Activated CD4-positive, alpha-beta T cell treated with anti-CD3 and anti-CD28 coated beads for 48 hours (primary cell): Measurements from ENCODE around the gene LIMS4.
"Not testable (repeated sequence)": the region's sequence is repeated elsewhere in the genome, so short reads cannot be mapped to it uniquely, and the experiment has no call there.

Experiments used
- DNase-seq: peaks from one replicate; pipeline ENCODE4 v3.0.0-alpha.2; 2020

Gene LIMS4

DNA sequence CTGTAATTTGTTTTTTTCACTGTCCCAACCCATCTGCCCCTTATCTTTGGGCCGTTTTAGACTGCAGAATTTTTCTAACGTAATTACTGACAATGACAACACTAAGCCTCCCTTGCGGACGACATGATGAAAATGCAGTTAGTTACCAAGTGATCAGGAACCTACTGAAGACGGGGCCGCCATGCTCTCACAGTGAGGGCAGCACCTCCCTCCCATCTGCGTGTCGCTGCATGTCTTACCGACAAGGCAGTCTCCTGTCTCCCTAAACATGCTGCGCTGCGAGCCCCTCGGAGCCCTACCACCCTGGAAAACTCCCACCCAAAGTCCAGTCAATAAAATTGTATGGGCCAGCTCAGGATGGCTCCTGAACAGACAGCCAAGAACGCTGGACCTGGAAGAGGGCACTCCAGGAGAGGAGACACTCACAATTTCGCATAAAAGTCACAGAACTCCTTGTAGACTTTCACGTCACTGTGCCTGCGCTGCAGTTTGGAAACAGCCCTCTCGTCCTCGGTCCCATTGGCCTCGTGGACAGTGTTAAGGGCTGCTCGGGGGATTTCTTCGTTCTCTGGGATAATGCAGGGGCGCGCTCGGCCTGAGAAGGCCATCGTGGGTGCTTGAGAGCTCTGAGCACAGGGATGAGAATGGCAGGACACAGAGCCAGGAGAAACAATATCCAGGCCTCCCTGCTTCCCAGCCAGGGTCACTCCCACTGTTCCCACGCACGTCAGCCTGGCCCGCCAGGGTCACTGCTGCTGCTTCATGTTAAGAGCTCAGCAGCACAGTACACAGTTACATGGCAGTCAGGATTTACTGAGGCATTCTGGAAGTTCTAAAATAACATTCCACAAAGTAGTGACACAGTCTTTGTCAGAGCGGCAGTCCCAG lies at the start of gene LIMS4:
Gene LIMS4, minus strand, starts transcription at position 646 of the 888 bp plus-strand sequence. Its CDS starts 38 bp downstream, at position 608.
- not testable (repeated sequence) for DNase-seq

- not testable (repeated sequence) for DNase-seq
Measured at GRCh38 chr2:110499755-110500377, 27.2 kb upstream of the LIMS4 start.

DNA sequence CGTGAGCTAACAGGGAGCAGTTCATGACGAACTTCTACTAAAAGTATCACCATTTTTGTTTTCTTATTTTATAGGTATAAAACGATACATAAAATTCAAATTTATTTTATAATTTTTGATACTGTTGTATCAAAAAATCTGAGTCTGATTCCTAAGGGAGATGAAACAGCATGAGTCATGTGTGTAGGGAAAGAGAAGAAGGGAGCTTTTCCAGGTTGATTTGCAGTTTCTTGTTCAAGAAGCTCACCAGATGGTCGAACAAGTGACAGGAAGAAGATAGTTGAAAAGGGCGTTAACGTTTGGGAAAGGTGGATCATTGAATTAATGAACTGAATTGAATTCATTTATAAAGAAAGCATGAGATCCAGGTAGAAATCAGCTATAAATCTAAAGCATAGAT lies 23.4 kb upstream of the LIMS4 start:
- DNase-seq: not testable (repeated sequence)

DNA sequence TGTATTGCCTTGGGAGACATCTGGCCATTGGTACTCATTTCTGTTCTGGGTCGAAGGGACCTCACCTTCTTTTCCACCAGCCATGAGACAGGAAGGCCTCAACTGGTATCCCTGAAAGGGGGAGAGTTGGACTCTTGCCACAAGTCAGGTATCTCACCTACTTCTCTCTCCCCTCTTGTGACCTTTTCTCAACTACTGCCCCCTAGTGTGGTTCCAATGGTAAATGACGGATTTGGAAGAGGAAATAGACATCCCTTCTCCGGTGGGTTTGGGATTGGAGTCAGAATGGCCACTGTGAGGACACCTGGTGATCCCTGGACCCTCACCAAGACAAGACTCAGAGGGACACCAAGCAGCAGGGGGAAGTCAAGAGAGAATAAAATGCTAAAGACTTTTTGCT lies 21.9 kb upstream of the LIMS4 start:
- not testable (repeated sequence) for DNase-seq

- DNase-seq: not testable (repeated sequence)
Measured at GRCh38 chr2:110488991-110489390, 16.4 kb upstream of the LIMS4 start.

GRCh38 chr2:110482697-110483096 lies 10.1 kb upstream of the LIMS4 start:
- not testable (repeated sequence) for DNase-seq

- not testable (repeated sequence) for DNase-seq
Measured at GRCh38 chr2:110481200-110481599, 8.6 kb upstream of the LIMS4 start.

- DNase-seq: not testable (repeated sequence)
Measured at GRCh38 chr2:110480084-110480483, 7.5 kb upstream of the LIMS4 start.

- DNase-seq: not testable (repeated sequence)
Measured at GRCh38 chr2:110477370-110477769, 4.8 kb upstream of the LIMS4 start.

- DNase-seq: not testable (repeated sequence)
Measured at GRCh38 chr2:110476952-110477351, 4.3 kb upstream of the LIMS4 start.

DNA sequence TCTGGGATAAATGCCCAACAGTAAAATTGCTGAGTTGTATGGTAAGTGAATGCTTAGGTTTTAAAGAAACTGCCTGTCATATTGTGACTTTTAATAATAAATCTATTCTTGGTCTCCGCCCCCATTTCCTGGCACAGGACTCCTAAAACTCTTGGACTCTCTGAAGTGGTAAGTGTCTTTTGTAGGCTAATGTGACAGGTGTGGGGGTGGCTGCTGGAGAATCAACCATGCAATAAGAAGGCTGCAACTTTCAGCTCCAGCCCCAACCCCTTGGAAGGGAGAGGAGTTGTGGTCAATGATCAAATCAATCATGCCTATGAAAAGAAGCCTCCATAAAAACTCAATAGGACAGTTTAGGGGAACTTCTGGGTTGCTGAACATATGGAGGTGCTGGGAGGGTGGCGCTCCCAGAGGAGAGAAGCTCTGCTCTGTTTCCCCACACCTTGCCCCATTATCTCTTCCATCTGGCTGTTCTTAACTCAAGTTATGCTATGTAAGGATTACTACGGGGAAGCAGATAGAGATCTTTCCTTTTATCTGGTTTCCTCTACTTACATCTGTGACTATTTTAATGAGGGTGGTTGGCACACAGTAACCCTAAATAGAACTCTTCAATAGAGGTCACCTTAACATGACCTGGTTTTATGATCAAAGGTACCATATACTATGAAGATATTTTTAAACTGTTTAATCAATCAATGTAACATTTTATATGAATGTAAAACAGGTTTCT lies 3.2 kb upstream of the LIMS4 start:
- DNase-seq: not testable (repeated sequence)

GRCh38 chr2:110474898-110475297 lies 2.3 kb upstream of the LIMS4 start:
- not testable (repeated sequence) for DNase-seq

DNA sequence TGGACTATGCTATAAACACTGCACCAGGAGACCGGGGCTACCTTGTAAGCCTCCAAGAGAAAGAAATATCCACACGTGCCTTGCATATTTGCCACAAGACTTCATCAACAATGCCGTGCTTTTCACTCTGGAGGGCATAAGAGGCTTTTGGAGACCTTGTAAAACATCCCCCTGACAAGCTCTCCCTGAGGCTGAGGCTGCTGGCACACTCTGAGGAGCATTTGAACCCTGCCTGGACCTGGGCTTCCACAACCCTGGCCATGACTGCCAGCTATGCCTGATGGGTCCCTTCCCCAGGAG lies 393 bp upstream of the LIMS4 start:
- not testable (repeated sequence) for DNase-seq

DNA sequence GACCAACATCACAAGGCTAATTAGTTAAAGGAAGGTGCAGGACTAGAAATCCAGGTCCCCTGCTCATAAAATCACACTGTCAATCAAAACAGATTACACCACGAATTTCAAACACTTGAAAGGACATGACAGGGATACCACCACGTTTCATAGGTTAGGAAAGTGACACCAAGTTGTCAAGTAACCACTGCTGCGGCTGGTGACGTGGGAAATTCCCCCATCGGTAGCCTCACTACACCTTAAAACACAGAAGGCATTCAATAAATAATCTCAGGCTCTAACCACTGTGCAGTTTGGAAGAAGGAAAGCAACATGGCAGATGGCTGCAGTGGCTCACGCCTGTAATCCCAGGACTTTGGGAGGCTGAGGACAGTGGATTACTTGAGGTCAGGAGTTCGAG lies 3.7 kb downstream of the LIMS4 start:
- DNase-seq: not testable (repeated sequence)

DNA sequence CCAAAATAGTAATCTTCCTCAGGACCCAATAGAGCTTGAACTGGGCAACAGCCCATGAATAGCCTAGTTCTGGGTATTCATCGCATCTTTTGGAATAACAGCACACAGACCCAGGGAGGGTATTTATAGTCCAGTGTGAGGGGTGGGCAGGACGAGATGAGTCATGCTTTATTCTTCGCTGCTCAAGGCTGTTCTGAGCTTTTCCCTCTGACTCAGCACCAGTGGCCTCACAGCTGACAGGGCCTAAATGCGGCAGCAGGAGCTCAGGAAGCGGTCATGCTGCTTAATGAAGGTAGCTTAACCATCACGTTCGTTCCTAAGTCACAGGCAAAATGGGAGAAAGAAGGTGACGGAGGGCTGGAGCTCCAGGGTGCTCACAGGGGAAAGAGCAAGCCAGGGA lies 7.3 kb downstream of the LIMS4 start:
- DNase-seq: not testable (repeated sequence)

DNA sequence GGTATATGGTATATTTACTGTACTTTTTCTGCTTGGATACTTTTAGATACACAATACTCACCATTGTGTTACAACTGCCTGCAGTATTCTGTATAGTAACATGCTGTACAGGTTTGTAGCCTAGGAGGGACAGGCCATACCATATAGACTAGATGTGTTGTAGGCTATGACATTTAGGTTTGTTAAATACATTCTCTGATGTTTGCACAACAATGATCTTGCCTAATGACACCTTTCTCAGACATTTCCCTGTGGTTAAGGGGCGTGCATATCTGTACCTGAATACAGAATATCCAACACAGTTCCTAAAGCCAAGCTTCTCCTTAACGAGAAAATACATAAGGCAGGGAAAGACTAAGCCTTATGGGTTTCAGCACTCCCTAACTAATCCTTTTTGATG lies 10.2 kb downstream of the LIMS4 start:
- DNase-seq: not testable (repeated sequence)

DNA sequence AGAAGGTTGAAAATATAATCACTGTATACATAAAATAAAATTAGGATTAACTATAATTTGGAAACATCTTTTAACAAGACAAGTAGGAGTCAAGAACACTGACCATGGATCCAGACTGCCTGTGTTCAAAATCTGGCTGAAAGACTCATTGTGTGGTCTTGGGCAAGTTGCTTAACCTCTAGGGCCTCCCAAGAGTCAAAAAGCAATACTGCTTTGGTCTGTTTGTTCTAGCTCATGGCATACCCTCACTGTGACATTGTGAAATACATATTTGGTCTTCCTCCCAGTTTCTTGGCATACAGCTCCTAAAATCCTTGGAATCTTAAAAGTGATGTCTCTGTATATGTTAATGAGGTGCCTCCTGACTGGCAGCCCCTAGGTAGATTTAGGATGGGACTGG lies 12.3 kb downstream of the LIMS4 start:
- DNase-seq: not testable (repeated sequence)

DNA sequence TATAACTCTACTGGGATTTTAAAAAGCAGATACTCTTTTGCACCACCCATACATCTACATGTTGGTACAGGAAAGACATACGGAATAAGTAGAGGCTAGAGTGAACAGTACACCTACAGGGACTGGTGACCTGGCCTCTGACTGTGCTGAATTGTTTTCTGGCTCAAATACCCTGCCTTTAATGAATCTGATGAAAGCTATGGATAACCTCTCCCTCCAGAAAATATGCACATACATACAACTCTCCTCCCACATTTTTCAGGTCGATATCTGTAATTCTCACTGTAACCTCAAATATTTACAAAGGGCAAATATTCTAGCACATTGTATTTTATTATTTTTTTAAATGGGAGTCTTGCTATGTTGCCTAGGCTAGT lies 15.4 kb downstream of the LIMS4 start:
- DNase-seq: not testable (repeated sequence)

DNA sequence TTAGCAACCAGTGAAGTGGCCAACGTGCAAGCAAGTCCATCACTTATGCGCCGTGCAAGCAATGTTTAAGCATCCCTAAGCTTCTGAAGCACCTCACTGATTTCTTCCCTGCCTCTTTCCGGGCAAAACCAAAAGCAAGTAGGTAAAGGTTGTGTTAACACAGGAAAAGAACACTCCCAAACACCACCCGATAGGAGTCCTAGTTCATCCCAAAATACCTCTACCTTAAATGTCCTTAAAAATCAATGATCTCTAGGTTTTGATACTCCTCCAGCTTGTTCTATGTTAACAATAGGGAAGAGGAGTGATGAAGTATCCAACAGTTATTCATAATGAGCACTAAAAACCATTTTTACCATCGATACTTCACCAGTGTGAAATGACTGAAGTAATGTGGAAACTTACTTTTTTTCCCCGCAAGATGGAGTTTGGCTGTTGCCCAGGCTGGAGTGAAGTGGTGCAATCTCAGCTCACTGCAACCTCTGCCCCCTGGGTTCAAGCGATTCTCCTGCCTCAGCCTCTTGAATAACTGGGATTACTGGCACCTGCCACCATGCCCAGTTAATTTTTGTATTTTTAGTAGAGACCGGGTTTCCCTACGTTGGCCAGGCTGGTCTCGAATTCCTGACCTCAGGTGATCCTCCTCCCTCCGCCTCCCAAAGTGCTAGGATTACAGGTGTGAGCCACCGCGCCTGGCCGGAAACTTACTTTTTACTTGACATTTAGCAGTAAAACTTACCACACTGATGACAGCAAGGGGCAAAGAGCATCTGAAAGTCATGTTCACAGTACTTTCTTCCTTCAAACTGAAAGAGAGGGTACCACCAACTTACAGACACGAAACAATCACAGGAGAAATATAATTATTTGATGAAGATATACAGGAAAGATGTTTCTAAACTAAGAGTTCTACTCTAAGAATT lies 16.1 kb downstream of the LIMS4 start:
- DNase-seq: not testable (repeated sequence)

GRCh38 chr2:110455080-110455670 lies 17.4 kb downstream of the LIMS4 start:
- DNase-seq: not testable (repeated sequence)

- DNase-seq: not testable (repeated sequence)
Measured at GRCh38 chr2:110450951-110451350, 21.7 kb downstream of the LIMS4 start.
